Muscle of back (tissue), 11 donors: Measurements from ENCODE around the gene KLHDC8A. TPM values are rescaled to one million over a fixed set of nuclear protein-coding genes. Genes with fewer than 3 reads are reported as not detected.

Source experiments
- DNase-seq, 3 donors: peaks; one replicate each; pipeline versions ENCODE4 v3.0.0 to v3.0.0-alpha.2; 2013
- polyA plus RNA-seq, 10 donors: library from polyadenylated mRNA; unstranded; fragments of 120-200 nt; gene quantifications; one replicate each; pipeline ENCODE4 v1.2.1, GENCODE V29; 2013; ENCODE audit not compliant: insufficient read length in 10 of 10

Gene KLHDC8A
- polyA plus RNA-seq, 10 donors = 0.23 to 1.2 (median 0.45) TPM

DNA sequence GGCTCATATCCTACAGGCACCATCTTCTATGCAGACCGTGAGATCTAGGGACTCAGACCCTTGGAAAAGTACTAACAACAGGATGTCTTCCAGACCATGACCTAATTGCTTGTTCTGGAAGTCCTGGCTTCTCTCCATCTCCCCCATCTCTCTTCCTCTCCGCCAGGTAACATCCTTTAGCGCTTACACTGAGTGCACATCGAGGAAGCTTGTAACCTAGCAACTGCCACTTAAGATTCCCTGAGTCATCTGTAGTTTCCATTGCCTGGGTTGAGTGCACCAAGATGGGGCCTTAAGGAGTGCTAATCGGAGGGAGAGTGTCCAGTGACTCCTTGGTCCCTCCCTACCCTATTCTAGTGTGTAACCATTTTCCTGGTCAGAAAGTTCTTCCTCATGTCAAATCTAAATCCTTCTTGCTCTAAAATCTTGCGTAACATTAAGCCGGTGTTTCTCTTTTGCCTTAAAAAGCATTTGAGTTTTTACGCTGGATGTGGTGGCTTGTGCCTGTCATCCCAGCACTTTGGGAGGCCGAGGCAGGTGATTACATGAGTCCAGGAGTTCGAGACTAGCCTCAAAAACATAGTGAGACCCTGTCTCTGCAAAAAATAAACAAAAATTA is 9.7 kb downstream of the KLHDC8A start:
- DNase-seq = no peak

DNA sequence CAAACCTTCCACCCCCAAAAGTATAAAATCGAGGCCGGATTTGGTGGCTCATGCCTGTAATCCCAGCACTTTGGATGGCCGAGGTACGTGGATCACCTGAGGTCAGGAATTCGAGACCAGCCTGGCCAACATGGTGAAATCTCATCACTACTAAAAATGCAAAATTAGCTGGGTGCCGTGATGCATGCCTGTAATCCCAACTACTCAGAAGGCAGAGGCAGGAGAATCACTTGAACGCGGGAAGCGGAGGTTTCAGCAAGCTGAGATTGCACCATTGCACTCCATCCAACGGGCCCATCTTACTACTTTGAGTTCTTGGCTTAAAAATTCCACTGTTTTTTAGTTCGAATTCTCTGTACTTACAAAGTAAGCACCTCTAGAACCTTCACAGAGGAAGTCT is 11.0 kb downstream of the KLHDC8A start:
- no peak for DNase-seq

DNA sequence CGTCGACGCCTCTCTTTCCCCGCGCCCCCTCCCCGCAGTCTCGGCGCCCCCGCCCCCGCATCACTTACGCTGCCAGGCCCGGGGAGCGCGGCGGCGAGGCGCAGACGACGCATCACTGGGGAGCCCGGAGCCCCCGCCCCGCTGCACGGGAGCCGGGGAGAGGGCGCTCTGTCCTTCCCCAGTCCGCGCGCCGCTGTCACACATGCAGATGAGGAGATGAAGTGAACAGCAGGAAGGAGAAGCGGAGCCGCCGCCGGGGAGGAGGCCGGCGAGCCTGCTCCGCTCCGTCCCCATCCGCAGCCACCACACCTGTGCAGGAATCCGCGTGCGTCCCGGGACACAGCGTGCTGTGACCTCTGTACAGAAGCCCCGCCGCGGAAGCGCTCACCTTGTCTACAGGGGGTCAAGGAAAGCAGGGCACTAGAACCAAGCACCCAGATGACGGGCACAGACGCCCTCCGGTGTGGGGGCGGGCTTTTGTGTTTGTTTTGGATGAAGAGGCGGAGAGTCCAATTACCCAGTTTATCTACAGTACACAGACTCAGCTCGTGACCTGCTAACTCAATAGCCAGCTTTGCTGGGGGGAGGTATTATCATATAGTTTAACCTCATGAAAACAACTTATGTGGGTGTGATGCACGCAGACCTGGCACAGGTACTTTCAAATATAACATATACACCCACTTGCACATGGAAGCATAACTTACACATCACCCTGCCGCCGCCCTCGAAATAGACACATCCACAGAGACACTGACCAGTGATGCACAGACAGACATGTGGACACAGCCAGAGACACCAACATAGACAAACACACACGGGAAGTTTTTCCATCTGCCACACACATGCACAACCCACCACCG is 12.4 kb downstream of the KLHDC8A start:
- peak in 2 of 3 donors; percentile 23 to 55 for DNase-seq

DNA sequence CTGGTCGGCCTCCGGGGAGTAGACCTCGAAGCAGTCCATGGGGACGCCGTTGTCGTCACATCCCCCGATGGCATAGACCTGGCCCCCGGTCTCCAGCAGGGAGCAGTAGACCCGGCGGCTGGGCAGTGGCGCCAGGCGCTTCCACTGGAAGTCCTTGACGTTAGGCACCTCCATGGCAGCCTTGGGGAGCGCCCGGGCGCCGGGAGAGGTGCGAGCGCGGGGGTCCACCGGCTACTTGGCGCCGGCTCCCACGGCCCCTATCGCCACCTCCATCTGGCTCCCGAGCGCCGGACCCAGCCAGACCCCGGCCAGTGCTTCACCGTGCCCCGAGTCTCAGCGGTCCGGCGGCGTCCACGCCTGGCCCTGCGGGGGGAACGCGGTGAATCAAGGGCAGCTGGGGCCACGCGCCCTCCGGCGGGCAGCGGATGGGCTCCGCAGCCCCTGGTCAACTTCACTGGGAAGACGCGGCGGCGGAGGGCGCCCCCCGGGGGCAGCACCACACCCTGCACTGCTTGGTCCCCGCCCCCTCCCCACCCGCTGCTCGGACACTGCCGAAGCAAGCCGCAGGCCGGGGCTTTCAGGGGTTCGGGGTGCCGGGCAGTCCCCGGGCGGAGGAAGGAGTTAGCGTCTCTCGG is 13.2 kb downstream of the KLHDC8A start:
- DNase-seq = no peak

DNA sequence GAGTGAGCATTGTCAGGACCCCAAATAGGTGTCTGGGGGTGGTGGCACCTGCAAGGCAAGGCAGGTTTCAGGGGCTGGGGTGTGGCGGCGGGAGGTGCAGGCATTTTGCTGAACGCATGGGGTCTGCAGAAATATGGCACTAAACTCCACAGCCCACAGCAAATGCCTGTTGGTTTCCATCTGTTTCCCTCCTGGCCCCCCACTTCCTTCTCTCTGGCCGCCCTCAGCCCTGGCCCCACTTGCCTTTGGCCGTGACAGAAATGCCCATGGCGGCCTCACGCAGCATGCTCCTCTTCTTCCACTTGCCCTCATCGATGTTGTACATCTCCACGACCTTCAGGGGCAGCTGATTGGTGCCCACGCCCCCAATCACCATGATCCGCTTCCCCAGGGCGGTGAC is 13.7 kb downstream of the KLHDC8A start:
- DNase-seq = no peak

DNA sequence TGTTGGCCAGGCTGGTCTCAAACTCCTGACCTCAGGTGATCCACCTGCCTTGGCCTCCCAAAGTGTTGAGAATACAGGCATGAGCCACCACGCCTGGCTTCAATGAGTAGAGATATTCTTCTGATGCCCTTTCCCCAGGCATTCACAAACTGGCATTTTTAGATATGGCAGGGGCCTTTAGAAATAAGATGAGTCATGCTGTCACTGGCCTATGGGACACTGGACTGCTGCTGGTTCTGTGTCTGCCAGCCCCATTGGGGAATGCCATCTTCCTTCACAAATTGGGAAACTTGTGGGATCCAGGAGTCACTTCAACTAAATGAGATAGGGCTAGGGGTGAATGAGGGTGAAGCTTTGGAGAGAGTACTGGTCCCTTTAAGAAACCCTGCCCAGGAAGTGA is 16.0 kb downstream of the KLHDC8A start:
- DNase-seq = no peak

DNA sequence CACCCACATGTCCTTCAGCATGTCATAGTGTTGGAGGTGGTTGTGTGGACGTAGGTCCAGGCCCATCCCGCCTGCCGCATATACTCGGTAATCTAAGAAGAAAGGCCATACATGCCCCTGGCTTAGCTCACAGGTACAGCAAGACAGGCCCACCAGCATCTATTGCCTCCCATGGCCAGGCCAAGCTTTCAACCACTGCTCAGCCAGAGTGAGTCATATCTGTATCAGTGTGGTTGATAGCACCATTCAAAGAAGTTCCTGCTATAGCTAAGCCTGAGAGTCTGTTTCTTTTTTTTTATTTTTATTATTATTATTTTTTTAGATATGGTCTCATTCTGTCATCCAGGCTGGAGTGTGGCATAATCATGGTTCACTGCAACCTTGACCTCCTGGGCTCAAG is 17.0 kb downstream of the KLHDC8A start:
- DNase-seq = no peak

DNA sequence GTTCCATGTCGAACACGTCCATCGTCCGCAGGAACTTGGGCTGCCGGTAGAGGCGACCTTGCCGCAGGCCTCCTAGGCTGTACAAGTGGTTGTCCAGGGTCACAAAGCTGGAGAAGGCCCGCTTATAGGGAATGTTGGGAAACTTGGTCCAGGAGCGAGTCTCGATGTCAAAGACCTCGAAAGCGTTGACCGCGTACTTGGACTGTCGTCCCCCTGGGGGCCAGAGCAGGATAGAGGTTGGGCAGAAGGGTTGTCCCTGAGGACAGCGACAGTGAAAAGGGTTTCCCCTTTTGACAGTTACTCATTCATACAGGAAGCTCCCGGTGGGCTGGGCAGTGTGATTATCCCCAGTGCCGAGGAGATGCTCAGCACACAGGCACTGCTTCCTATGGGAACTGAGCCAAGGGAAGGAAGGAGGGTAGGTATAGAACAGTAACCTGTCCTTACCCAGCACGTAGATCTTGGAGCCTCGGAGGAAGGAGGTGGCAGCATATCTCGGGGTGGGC is 17.5 kb downstream of the KLHDC8A start:
- DNase-seq = no peak

DNA sequence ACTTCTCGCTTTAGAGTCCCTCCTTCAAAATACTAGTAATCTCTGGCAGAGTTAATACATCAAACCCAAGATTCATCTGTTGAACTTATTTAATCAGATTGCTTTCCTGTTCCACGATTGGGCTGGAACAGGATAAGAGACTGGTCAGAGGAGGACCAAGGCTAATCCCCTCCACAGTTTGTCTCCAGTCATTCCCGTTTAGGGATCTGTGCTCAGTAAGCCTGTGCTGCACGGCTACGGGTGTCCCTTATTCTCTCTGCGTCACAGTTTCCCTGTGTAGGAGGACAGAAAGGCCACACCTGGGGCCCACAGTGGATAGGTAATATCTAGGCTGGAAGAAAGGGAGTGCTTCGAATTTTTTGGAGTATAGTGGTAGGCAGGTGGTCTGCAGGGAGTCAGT is 18.7 kb downstream of the KLHDC8A start:
- no peak for DNase-seq

DNA sequence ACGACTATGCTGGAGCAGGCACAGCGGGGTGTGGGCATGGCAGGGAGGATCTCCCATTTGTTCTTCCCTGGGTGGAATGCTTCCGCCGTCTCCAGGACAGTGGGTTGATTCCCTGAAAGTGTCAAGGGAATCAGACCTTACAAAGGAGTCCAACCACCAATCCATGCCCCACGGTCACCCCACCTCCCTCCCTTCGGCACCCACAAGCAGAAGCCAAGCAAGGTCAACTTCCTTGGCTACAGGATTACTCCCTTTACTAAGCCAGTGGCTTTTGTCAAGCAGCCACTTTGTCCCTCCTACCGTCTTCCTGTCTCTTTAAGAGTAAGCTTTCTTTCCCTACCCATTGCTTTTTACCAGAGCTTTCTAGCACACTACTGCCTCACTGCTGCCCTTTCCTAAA is 19.2 kb downstream of the KLHDC8A start:
- no peak for DNase-seq

DNA sequence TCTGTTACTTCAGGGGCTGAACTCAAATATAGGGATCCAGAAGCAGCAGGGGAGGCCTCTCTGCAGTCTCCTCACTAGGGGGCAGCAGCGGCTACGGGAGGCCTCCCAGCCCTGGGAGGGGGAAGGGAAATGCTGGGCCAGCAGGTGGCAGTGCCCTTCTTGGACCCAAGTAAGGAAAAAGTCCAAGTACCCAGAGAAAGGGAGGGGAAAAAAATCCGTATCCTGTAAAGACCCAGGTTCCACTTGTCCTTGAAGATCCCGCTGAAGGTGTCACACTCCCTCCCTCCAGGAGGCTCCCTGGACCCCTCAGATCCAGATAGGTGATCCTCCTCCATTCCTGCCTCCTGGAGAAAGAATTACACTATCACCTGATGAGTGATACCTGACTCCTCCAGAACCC is 21.0 kb downstream of the KLHDC8A start:
- DNase-seq = peak; percentile 47 to 74 (median 59)

DNA sequence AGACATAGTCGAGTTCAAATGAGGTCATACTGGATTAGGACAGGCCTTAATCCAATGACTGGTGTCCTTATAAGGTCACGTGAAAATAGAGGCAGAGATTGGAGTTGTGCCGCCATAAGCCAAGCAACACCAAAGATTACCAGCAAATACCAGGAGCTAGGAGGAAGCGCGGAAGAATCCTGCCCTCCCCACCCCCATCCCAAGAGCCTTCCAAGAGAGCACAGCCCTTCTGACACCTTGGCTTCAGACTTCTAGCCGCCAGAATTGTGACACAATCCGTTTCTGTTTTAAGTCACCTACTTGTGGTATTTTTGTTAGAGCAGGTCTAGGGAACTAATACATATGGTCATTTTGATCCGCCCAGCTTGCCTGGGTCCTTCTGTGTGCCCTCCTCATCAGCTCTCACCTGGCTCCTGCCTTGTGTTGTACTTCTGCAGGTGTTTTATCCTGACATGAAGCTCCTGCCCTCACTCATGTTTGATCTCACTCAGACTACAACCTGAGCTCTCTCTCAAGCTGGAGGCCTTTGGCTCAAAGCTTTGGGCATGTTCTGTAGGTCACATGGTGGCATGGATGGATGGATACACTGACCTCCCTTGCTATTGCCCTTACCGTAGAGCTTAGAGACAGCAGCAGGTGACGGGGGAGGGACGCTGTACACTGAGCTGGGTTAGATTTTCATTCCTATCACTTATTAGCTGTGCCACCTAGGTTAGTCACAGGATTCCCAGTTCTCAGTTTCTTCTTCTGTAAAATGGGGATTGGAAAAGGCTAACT is 24.5 kb downstream of the KLHDC8A start:
- no peak for DNase-seq

DNA sequence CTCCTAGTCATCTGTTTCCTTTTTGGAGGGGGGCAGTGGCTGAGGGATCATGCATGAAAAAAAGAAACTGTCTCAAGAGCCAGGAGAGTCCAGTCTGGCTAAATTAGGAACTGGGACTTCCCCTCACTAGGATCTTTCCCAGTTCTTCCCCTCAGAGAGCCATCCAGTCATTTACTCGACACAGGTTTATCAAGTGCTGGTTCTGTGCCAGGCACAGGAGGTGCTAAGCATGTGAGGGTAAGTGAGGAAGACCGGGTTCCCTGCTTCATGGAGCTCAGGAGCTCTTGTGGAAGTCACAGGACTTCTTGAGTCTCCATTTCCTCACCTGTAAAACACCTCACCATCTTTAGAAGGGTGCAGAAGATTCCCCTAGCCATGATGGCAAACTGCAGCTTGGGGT is 26.6 kb downstream of the KLHDC8A start:
- no peak for DNase-seq

DNA sequence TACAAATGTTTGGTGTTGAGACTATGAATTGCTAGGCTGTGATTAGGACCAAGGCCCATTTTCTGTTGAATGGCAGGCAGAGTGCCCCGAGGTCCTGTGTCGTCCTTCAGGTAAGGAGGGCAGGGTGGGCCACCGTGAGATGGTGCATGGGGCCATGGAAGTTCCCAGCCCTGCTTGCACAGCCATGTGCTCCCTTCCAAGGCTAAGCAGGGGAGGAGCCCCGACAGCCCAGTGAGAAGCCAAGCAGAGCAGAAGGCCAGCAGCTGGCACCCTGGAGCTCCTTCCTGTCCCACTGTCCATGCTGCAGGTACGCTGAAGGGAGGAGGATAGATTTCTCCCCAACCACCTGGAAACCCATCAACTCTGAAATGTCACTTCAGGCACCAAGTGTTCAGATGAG is 27.0 kb downstream of the KLHDC8A start:
- no peak for DNase-seq

DNA sequence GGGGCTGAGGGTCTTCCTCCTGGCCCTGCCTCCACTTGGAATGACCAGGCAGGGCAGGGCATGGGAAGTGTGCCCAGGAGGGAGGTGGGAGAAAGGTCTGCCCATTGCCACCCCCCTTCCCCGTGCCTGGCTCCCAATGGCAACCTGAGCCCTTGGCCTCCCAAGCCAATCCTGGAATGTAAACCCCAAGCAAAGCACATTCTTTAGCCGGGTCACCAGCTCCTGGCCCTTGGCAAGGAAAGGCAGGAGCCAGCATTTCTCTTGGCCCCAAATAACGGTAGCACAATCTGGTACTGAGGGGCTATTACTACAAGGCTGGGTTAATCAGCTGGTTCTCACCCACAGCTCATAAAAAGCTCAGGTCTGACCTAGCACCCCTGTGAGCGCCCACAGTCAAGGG is 28.2 kb downstream of the KLHDC8A start:
- no peak for DNase-seq

DNA sequence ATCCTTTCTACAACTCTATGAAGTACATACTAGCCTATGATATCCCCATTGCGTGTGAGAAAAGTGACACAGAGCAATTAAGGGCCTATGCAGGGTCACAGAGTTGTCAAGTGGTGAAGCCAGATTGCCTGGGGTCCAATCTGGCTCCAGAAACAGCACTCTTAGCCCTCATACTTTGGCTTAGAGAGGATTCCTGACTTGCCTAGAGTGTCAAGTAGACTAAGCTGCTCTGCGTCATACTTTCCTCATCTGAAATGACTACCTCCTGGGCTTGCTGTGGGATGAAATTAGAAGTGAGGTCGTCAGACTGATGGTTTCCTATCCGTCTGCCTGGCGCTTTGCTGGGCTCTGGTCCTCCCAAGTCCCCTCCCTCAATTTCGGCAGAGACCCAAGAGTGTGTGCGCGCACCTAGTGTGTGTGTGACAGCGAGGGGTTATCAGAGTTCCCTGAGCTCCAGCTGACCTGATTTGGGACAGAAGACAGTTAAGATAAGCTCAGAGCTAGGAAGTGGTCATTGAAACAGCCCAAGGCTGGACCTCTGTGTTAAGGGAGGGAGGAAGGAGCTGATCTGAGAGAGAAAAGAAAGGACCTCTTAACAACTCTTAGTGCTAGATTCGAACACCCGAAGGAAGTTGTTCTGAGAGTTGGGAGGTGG is 29.8 kb downstream of the KLHDC8A start:
- DNase-seq = no peak

DNA sequence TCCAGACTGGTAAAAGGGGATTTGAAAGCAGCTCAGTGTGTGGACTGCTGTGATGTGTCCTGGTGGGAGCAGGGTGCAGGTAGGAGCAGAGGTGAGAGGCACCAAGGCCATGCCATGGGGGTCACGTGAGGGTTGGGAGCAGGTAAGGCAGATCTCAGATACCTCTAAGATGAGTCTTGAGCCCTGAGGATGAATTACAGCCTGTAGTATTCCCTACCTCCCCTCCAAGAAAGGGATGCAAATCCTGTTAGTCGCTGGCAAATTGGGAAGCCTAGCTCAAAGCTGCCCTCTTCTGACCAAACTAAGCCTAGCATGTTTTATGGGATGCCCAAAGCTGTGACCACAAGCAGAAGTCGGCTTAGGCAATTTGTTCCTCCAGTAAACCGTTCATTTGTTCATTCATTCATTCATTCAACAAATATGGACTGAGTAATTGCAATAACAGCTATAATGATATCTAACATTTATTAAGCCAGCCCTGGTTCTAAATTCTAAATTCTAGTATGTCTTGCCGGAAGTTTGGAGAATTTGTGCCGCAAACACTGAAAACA is 31.3 kb downstream of the KLHDC8A start:
- DNase-seq = peak; percentile 58 to 84 (median 68)

DNA sequence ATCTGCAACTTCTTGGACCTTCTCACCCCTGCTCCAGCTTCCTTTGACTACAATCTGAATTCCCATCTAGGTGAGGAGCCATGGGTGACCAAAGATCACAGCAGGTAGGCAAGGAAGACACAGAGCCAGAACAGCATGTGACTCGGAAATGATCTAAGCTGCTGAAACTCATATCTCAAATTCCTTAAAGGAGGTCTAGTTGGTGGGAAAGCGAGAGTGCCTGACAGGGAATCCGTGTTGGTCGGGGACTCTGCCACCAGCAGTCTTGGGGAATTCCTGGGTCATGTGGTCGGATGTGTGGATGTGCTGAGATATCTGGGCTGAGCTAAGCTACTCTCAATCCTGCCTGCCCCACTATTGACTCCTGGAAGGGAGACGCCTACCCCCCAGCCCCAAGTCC is 31.9 kb downstream of the KLHDC8A start:
- DNase-seq = no peak

DNA sequence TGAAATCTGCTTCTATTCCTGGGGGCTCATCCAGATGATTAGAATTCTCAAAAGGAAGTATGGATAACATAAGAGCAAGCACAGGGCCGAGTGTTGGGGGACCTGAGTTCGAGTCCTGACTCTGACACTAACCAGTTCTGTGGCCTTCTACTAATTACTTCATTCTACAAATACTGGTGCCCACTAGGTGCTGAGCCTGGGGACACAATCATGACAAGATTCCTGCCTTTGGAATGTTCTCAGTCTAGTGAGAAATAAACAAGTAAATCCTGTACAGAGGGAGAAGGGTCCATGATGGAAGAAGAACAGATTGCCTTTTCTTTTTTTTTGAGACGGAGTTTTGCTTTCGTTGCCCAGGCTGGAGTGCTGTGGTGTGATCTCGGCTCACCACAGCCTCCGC is 32.9 kb downstream of the KLHDC8A start:
- no peak for DNase-seq

DNA sequence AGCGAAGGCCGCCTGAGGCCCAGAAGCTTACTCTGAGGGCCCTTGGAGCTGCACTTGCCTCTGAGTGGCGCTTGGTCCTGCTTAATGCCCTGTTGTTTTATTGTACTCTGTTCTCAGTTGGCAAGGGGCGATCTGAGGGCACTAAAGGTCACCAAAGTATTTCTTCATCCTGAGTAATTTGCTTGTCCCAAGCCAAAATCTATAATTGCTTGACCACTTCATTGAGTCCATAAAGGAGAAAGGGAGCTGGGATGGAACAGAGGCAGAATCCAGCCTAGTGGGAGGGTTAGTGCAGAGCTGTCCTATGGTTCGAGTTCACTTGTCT is 34.8 kb downstream of the KLHDC8A start:
- no peak for DNase-seq
